HEK293 (cell line): Measurements from ENCODE around the gene UBE2Q1.

Experiments used
- CTCF ChIP-seq: fragments of 450-650 bp; formaldehyde crosslinking; IDR thresholded peaks from 2 replicates; pipeline ENCODE4 v1.5.1; 2016; ENCODE audit warnings: missing biosample characterization, missing genetic modification characterization
- ZNF223 ChIP-seq: fragments of 450-650 bp; formaldehyde crosslinking; IDR thresholded peaks from 2 replicates; pipeline ENCODE4 v1.5.1; 2016; ENCODE audit warnings: missing biosample characterization, missing genetic modification characterization

GRCh38 chr1:154556422-154556821, 2.0 kb downstream of the UBE2Q1 start:
- TF ChIP-seq CTCF (tag by site-specific recombination) (no peak), ZNF223 (no peak)
